ENCODE results near the gene AARS2.

AARS2 gene

GRCh38 chr6:44269921-44270525 lies 43.1 kb downstream of the AARS2 start, which contains the start of gene TMEM151B:
Gene TMEM151B (plus strand): TSS chr6:44270450. CDS start chr6:44270743, 293 bp downstream.
- TF ChIP-seq TAF1 (IDR thresholded peaks at IDR 0.05; ENCODE audit: borderline replicate concordance, insufficient read depth, low read length) (no peak), POLR2AphosphoS5 (IDR thresholded peaks at IDR 0.05; ENCODE audit: low read depth, low read length) (no peak), REST (IDR thresholded peaks at IDR 0.05; ENCODE audit: insufficient read depth in 1 of 2, low read depth in 2 of 2, low read length in 2 of 2) (no peak), SIN3A (IDR thresholded peaks at IDR 0.05; ENCODE audit: borderline replicate concordance, insufficient read depth, low read length) (no peak), FOXP2 (optimal IDR thresholded peaks at IDR 0.05; ENCODE audit: borderline replicate concordance, extremely low read depth, extremely low read length, insufficient read depth) (no peak)

GRCh38 chr6:44269178-44269920 lies 43.8 kb downstream of the AARS2 start:
- TF ChIP-seq FOXP2 (optimal IDR thresholded peaks at IDR 0.05; ENCODE audit: borderline replicate concordance, extremely low read depth, extremely low read length, insufficient read depth) = no peak
- no peak for TF ChIP-seq POLR2AphosphoS5 (IDR thresholded peaks at IDR 0.05; ENCODE audit: low read depth, low read length)
- no peak for TF ChIP-seq SIN3A (IDR thresholded peaks at IDR 0.05; ENCODE audit: borderline replicate concordance, insufficient read depth, low read length)

- TF ChIP-seq POLR2AphosphoS5 (IDR thresholded peaks at IDR 0.05; ENCODE audit: low read depth, low read length) (no peak), SIN3A (IDR thresholded peaks at IDR 0.05; ENCODE audit: borderline replicate concordance, insufficient read depth, low read length) (no peak), TAF1 (IDR thresholded peaks at IDR 0.05; ENCODE audit: borderline replicate concordance, insufficient read depth, low read length) (no peak), REST (IDR thresholded peaks at IDR 0.05; ENCODE audit: insufficient read depth in 1 of 2, low read depth in 2 of 2, low read length in 2 of 2) (no peak; a peak in 1 of 4 replicates), FOXP2 (optimal IDR thresholded peaks at IDR 0.05; ENCODE audit: borderline replicate concordance, extremely low read depth, extremely low read length, insufficient read depth) (no peak)
These were observed 45.0 kb downstream of the AARS2 start for GRCh38 chr6:44268095-44268628.

GRCh38 chr6:44267252-44267651 lies 45.9 kb downstream of the AARS2 start:
- TF ChIP-seq SIN3A (IDR thresholded peaks at IDR 0.05; ENCODE audit: borderline replicate concordance, insufficient read depth, low read length) (no peak), TAF1 (IDR thresholded peaks at IDR 0.05; ENCODE audit: borderline replicate concordance, insufficient read depth, low read length) (no peak), REST (IDR thresholded peaks at IDR 0.05; ENCODE audit: insufficient read depth in 1 of 2, low read depth in 2 of 2, low read length in 2 of 2) (no peak), POLR2AphosphoS5 (IDR thresholded peaks at IDR 0.05; ENCODE audit: low read depth, low read length) (no peak), FOXP2 (optimal IDR thresholded peaks at IDR 0.05; ENCODE audit: borderline replicate concordance, extremely low read depth, extremely low read length, insufficient read depth) (no peak)

GRCh38 chr6:44266347-44266746 lies 46.8 kb downstream of the AARS2 start:
- TF ChIP-seq FOXP2 (optimal IDR thresholded peaks at IDR 0.05; ENCODE audit: borderline replicate concordance, extremely low read depth, extremely low read length, insufficient read depth) = no peak
- TF ChIP-seq REST (IDR thresholded peaks at IDR 0.05; ENCODE audit: insufficient read depth in 1 of 2, low read depth in 2 of 2, low read length in 2 of 2) = no peak
- TF ChIP-seq TAF1 (IDR thresholded peaks at IDR 0.05; ENCODE audit: borderline replicate concordance, insufficient read depth, low read length) = no peak
- no peak for TF ChIP-seq SIN3A (IDR thresholded peaks at IDR 0.05; ENCODE audit: borderline replicate concordance, insufficient read depth, low read length)
- no peak for TF ChIP-seq POLR2AphosphoS5 (IDR thresholded peaks at IDR 0.05; ENCODE audit: low read depth, low read length)

Data from PFSK-1 (cell line).